ENCODE results near the gene CMAS. TPM values are rescaled to one million over a fixed set of nuclear protein-coding genes. Genes with fewer than 3 reads are reported as not detected.

CMAS gene
- total and polyA plus RNA-seq, 7 donors = 21.6 to 73.0 (median 34.5) TPM

- 64 to 79% (median 69%) methylated on average over 2 of the region's 2 CpGs for WGBS, 3 donors
- Histone ChIP-seq H3K9me3 (no peaks in the 10 kb centered on the region), H3K36me3 (ENCODE audit: insufficient read depth in 1 of 2, low read depth in 1 of 2) (no peaks in the 10 kb centered on the region), H3K27me3 (ENCODE audit: insufficient read depth in 3 of 3, low read length in 2 of 3) (no peaks in the 10 kb centered on the region), H3K4me3 (no peak overlapping the region), H3K4me1 (no peaks in the 10 kb centered on the region), H3K27ac (no peak overlapping the region)
- TF ChIP-seq CTCF (IDR thresholded peaks at IDR 0.05) = no peak
- DNase-seq (no peak), ATAC-seq (no peak)
- intact Hi-C loops (cut with DNase I) = no loop called here
Measured at GRCh38 chr12:22029491-22029890, 16.5 kb upstream of the CMAS start.

GRCh38 chr12:22029991-22030390 lies 16.0 kb upstream of the CMAS start:
- TF ChIP-seq CTCF (IDR thresholded peaks at IDR 0.05) = no peak
- Histone ChIP-seq H3K27me3 (ENCODE audit: insufficient read depth in 3 of 3, low read length in 2 of 3) (no peaks in the 10 kb centered on the region), H3K27ac (no peak overlapping the region), H3K36me3 (ENCODE audit: insufficient read depth in 1 of 2, low read depth in 1 of 2) (no peaks in the 10 kb centered on the region), H3K4me1 (no peaks in the 10 kb centered on the region), H3K4me3 (no peak overlapping the region), H3K9me3 (no peaks in the 10 kb centered on the region)
- intact Hi-C loops (cut with DNase I) = no loop called here
- DNase-seq (no peak), ATAC-seq (no peak)
- 91 to 100% (median 92%) methylated on average over 1 of the region's 1 CpG for WGBS, 3 donors

GRCh38 chr12:22032732-22033131 lies 13.3 kb upstream of the CMAS start:
- Histone ChIP-seq H3K4me1 (no peaks in the 10 kb centered on the region), H3K27ac (no peak overlapping the region), H3K36me3 (ENCODE audit: insufficient read depth in 1 of 2, low read depth in 1 of 2) (no peaks in the 10 kb centered on the region), H3K4me3 (no peak overlapping the region), H3K9me3 (no peaks in the 10 kb centered on the region), H3K27me3 (ENCODE audit: insufficient read depth in 3 of 3, low read length in 2 of 3) (no peaks in the 10 kb centered on the region)
- TF ChIP-seq CTCF (IDR thresholded peaks at IDR 0.05) = no peak
- ATAC-seq = no peak
- DNase-seq = no peak
- intact Hi-C loops (cut with DNase I) = no loop called here

GRCh38 chr12:22034709-22035506 lies 11.1 kb upstream of the CMAS start:
- no peak overlapping the region for H3K27ac ChIP-seq
- TF ChIP-seq CTCF (IDR thresholded peaks at IDR 0.05) = no peak
- no peaks in the 10 kb centered on the region for H3K4me1 ChIP-seq
- WGBS, 3 donors = 42 to 50% (median 43%) methylated on average over 4 of the region's 4 CpGs
- no peak for ATAC-seq
- no peak overlapping the region for H3K4me3 ChIP-seq
- H3K9me3 ChIP-seq = no peaks in the 10 kb centered on the region
- H3K36me3 ChIP-seq (ENCODE audit: insufficient read depth in 1 of 2, low read depth in 1 of 2) = no peaks in the 10 kb centered on the region
- intact Hi-C loops (cut with DNase I) = no loop called here
- H3K27me3 ChIP-seq (ENCODE audit: insufficient read depth in 3 of 3, low read length in 2 of 3) = no peaks in the 10 kb centered on the region
- DNase-seq = no peak

GRCh38 chr12:22037947-22038346 lies 8.1 kb upstream of the CMAS start:
- Histone ChIP-seq H3K4me3 (no peak overlapping the region), H3K4me1 (no peaks in the 10 kb centered on the region), H3K27me3 (ENCODE audit: insufficient read depth in 3 of 3, low read length in 2 of 3) (no peaks in the 10 kb centered on the region), H3K27ac (no peak overlapping the region), H3K9me3 (no peaks in the 10 kb centered on the region), H3K36me3 (ENCODE audit: insufficient read depth in 1 of 2, low read depth in 1 of 2) (no peaks in the 10 kb centered on the region)
- intact Hi-C loops (cut with DNase I) = no loop called here
- no peak for DNase-seq
- no peak for TF ChIP-seq CTCF (IDR thresholded peaks at IDR 0.05)
- 81 to 85% (median 82%) methylated on average over 3 of the region's 3 CpGs for WGBS, 3 donors
- no peak for ATAC-seq

All from psoas muscle (tissue), 8 donors.